Adipocyte (in vitro differentiated cells): ENCODE data around the gene TVP23C.
"Not testable (repeated sequence)": the region's sequence is repeated elsewhere in the genome, so short reads cannot be mapped to it uniquely, and the experiment has no call there.

Experiments used
- DNase-seq: peaks from one replicate; pipeline ENCODE4 v3.0.0-alpha.2; 2015; ENCODE audit warnings: low read depth
- H3K27me3 ChIP-seq: replicated peaks from 2 replicates; pipeline ENCODE4 v1.7.0; 2013; ENCODE audit warnings: mild to moderate bottlenecking, low read length, moderate library complexity; ENCODE audit not compliant: control insufficient read depth, insufficient read depth
- H3K36me3 ChIP-seq: 2 replicates; pipeline ENCODE4 v1.7.0; 2013; ENCODE audit warnings: low read length, mild to moderate bottlenecking, moderate library complexity; ENCODE audit not compliant: control insufficient read depth, insufficient read depth, severe bottlenecking
- H3K4me1 ChIP-seq: 2 replicates; pipeline ENCODE4 v1.7.0; 2013; ENCODE audit warnings: mild to moderate bottlenecking, low read length, moderate library complexity; ENCODE audit not compliant: control insufficient read depth, insufficient read depth
- H3K4me3 ChIP-seq: 2 replicates; pipeline ENCODE4 v1.7.0; 2013; ENCODE audit warnings: mild to moderate bottlenecking, low read length, moderate library complexity
- H3K9ac ChIP-seq: 2 replicates; pipeline ENCODE4 v1.7.0; 2013; ENCODE audit warnings: mild to moderate bottlenecking, low read length, moderate library complexity
- H3K9me3 ChIP-seq: 2 replicates; pipeline ENCODE4 v1.7.0; 2013; ENCODE audit warnings: mild to moderate bottlenecking, low read length, moderate library complexity; ENCODE audit not compliant: control insufficient read depth

The TVP23C gene

GRCh38 chr17:15562613-15563374 lies 489 bp downstream of the TVP23C start:
- DNase-seq, H3K4me1 ChIP-seq, H3K9me3 ChIP-seq, H3K36me3 ChIP-seq, H3K27me3 ChIP-seq: not testable (repeated sequence)
- peak overlapping the region; percentile 85 for H3K4me3 ChIP-seq
- H3K9ac ChIP-seq, result peak overlapping the region; percentile 81

GRCh38 chr17:15561439-15561838 lies 1.8 kb downstream of the TVP23C start:
- H3K9me3 ChIP-seq, H3K9ac ChIP-seq, H3K36me3 ChIP-seq, H3K4me1 ChIP-seq, H3K27me3 ChIP-seq, DNase-seq, H3K4me3 ChIP-seq: not testable (repeated sequence)

GRCh38 chr17:15558403-15559105 lies 4.7 kb downstream of the TVP23C start:
- H3K4me1 ChIP-seq, H3K9me3 ChIP-seq, H3K4me3 ChIP-seq, H3K36me3 ChIP-seq, H3K9ac ChIP-seq, H3K27me3 ChIP-seq, DNase-seq: not testable (repeated sequence)

- not testable (repeated sequence) for H3K36me3 ChIP-seq, DNase-seq, H3K27me3 ChIP-seq, H3K4me1 ChIP-seq, H3K4me3 ChIP-seq, H3K9me3 ChIP-seq, H3K9ac ChIP-seq
Measured at GRCh38 chr17:15557334-15557832, 5.9 kb downstream of the TVP23C start.

GRCh38 chr17:15552932-15553331 lies 10.4 kb downstream of the TVP23C start:
- H3K36me3 ChIP-seq, H3K9me3 ChIP-seq, DNase-seq, H3K4me3 ChIP-seq, H3K4me1 ChIP-seq, H3K9ac ChIP-seq, H3K27me3 ChIP-seq: not testable (repeated sequence)

- H3K9me3 ChIP-seq, H3K4me1 ChIP-seq, H3K36me3 ChIP-seq: not testable (repeated sequence)
Measured at GRCh38 chr17:15549552-15549951, 13.7 kb downstream of the TVP23C start.

GRCh38 chr17:15546604-15547003 lies 16.7 kb downstream of the TVP23C start:
- H3K9me3 ChIP-seq, H3K4me1 ChIP-seq, H3K27me3 ChIP-seq, H3K9ac ChIP-seq, DNase-seq, H3K4me3 ChIP-seq, H3K36me3 ChIP-seq: not testable (repeated sequence)

More at GRCh38 chr17:15549552-15549951, 13.7 kb downstream of the TVP23C start:
- H3K27me3 ChIP-seq, H3K4me3 ChIP-seq, H3K9ac ChIP-seq, DNase-seq: not testable (repeated sequence)

- H3K36me3 ChIP-seq, result peaks cover 11% of the 10 kb centered on the region
- not testable (repeated sequence) for H3K9me3 ChIP-seq, H3K4me3 ChIP-seq, H3K4me1 ChIP-seq, DNase-seq, H3K9ac ChIP-seq, H3K27me3 ChIP-seq
Measured at GRCh38 chr17:15540371-15541219, 22.7 kb downstream of the TVP23C start.

- H3K27me3 ChIP-seq, H3K9me3 ChIP-seq, H3K4me1 ChIP-seq, DNase-seq, H3K9ac ChIP-seq, H3K4me3 ChIP-seq, H3K36me3 ChIP-seq: not testable (repeated sequence)
Measured at GRCh38 chr17:15533122-15533521, 30.2 kb downstream of the TVP23C start.

GRCh38 chr17:15526292-15527218 lies 36.7 kb downstream of the TVP23C start:
- H3K9me3 ChIP-seq, H3K4me3 ChIP-seq, H3K36me3 ChIP-seq, H3K9ac ChIP-seq, H3K27me3 ChIP-seq: not testable (repeated sequence)
- peak; percentile 85 for DNase-seq
- H3K4me1 ChIP-seq, result peaks cover 13% of the 10 kb centered on the region
